Measurements from ENCODE around the gene SLC6A6. TPM values are rescaled to one million over a fixed set of nuclear protein-coding genes. Genes with fewer than 3 reads are reported as not detected.

SLC6A6 gene
- polyA plus RNA-seq (2012; ENCODE audit: insufficient read depth, insufficient read length, low read depth): 12.8 TPM

DNA sequence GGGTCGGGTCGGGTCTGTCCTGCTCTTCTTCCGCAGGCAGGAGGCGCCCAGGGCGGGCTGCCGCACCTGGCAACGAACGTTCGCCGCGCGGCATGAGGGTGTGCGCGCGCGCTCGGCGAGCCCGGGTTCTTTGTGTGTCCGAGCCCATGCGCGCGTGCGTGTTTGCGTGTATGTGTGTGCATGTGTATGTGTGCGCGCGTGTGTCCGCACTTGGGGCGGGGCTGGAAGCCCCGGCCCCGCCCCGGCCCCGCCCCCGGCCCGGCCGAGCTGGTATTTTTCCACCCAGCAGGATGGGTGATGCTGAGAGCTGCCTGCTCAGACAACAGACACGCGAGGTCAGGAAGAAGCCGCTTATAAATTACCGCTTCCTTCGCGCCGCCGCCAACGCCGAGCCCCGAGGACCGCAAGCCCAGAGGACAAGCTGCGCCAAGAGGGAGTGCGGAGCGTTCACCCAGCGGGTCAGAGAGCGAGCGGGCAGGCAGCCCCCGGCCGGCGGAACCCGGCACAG, at the start of gene SLC6A6:
Gene SLC6A6 (plus strand): TSS at position 303 of the 508 bp plus-strand sequence. CDS start 41,029 bp downstream, outside the sequence.
- Histone ChIP-seq H3K9me3 (no peaks in the 10 kb centered on the region), H3K4me1 (no peaks in the 10 kb centered on the region), H3K4me3 (ENCODE audit: low read depth, low read length) (peak within 1 kb of the TSS; percentile 74), H3K36me3 (no peaks in the 10 kb centered on the region), H3K27me3 (no peaks in the 10 kb centered on the region)
- DNase-seq: peak; percentile 91
- TF ChIP-seq, protein P1, sequence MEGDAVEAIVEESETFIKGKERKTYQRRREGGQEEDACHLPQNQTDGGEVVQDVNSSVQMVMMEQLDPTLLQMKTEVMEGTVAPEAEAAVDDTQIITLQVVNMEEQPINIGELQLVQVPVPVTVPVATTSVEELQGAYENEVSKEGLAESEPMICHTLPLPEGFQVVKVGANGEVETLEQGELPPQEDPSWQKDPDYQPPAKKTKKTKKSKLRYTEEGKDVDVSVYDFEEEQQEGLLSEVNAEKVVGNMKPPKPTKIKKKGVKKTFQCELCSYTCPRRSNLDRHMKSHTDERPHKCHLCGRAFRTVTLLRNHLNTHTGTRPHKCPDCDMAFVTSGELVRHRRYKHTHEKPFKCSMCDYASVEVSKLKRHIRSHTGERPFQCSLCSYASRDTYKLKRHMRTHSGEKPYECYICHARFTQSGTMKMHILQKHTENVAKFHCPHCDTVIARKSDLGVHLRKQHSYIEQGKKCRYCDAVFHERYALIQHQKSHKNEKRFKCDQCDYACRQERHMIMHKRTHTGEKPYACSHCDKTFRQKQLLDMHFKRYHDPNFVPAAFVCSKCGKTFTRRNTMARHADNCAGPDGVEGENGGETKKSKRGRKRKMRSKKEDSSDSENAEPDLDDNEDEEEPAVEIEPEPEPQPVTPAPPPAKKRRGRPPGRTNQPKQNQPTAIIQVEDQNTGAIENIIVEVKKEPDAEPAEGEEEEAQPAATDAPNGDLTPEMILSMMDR (IDR thresholded peaks at IDR 0.05; ENCODE audit: low read depth, low read length): peak; percentile 42

GRCh38 chr3:14353502-14353901, 48.9 kb upstream of the SLC6A6 start:
- Histone ChIP-seq H3K27me3 (no peaks in the 10 kb centered on the region), H3K36me3 (no peaks in the 10 kb centered on the region), H3K4me3 (ENCODE audit: low read depth, low read length) (no peak overlapping the region), H3K4me1 (peaks cover 4% of the 10 kb centered on the region; the same call in 1 of the 2 replicates), H3K9me3 (no peaks in the 10 kb centered on the region)
- no peak for DNase-seq
- TF ChIP-seq, protein P1 (IDR thresholded peaks at IDR 0.05; ENCODE audit: low read depth, low read length): no peak

DNA sequence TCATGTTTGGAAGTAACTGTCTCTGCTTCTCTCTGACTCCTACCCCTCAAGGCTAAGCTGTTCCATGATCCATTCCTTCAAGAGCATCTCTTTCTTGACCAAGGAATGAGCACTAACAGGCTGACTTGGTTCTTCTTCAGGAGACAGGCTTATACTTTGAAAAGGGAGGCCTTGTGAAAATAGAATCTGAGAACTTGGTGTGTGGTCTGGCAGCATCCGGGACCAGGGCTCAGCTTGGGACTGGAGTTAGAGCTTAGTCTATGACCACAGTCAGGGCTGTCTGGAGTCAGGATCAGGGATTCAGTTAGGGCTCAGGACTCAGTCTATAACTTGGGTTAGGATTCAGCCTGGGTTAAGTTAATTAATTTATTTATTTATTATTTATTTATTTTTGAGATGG, 44.9 kb upstream of the SLC6A6 start:
- Histone ChIP-seq H3K9me3 (no peaks in the 10 kb centered on the region), H3K4me1 (peaks cover 2% of the 10 kb centered on the region; the same call in 1 of the 2 replicates), H3K36me3 (no peaks in the 10 kb centered on the region), H3K27me3 (no peaks in the 10 kb centered on the region), H3K4me3 (ENCODE audit: low read depth, low read length) (no peak overlapping the region)
- TF ChIP-seq, protein P1 (IDR thresholded peaks at IDR 0.05; ENCODE audit: low read depth, low read length): no peak
- DNase-seq: no peak

DNA sequence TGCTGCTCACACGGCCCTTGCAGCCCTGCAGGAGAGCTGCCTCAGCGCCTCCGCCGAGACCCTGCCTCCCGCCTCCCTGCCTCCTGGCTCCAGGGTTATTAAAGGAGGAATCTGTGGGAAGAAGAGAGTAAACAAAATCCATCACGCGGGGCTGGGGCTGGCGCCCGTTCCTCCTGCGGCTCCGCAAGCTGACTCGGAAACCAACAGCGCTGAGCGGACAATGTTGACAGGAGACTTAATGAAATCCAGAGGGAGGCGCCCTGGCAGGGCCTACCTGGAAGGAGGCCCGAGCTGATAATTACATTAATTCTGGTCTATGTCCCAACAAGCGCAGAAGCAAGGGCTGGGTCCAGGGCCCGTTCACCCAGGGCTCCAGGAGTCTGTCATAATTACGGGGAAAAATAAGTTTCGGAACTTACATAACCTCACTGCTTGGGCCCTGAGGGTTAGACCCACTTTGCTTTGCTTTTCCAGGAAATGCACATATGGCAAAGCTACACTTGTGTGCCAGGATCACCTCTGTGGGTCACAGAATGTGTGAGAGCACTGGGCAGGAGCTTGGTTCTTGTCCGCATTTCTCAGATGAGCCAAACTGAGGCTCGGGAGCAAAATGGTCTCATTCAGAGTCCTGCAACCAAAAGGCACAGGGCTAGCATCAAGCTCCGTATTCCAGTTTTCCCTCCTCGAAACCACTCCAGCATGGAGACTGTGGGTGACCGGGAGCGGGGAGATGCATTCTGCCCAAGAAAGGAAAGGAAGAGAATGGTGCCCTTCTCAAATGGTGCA, 43.8 kb upstream of the SLC6A6 start:
- Histone ChIP-seq H3K27me3 (no peaks in the 10 kb centered on the region), H3K4me3 (ENCODE audit: low read depth, low read length) (no peak overlapping the region), H3K4me1 (no peaks in the 10 kb centered on the region), H3K36me3 (no peaks in the 10 kb centered on the region), H3K9me3 (no peaks in the 10 kb centered on the region)
- TF ChIP-seq, protein P1 (IDR thresholded peaks at IDR 0.05; ENCODE audit: low read depth, low read length): no peak
- DNase-seq: no peak

DNA sequence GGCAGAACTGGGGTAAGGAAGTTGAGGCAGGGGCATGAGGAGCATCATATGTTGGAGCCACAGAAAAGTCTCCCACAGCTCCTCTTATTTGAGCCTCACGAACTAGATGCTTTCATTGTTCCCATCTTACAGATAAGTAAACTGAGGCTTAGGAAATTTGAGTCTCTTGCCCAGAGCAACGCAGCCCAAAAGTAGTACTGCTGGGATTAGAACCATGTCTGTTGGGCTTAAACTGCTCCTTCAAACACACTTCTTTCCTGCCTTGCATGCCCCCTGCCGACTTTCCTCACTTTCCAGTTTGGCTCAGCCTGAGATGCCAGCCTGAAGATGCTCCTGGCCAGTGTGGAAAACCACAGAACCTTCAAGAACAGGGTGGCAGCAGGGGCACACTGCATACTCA, 43.1 kb upstream of the SLC6A6 start:
- TF ChIP-seq, protein P1 (IDR thresholded peaks at IDR 0.05; ENCODE audit: low read depth, low read length): no peak
- H3K36me3 ChIP-seq: no peaks in the 10 kb centered on the region
- no peak for DNase-seq
- no peaks in the 10 kb centered on the region for H3K9me3 ChIP-seq
- no peaks in the 10 kb centered on the region for H3K27me3 ChIP-seq
- no peaks in the 10 kb centered on the region for H3K4me1 ChIP-seq
- H3K4me3 ChIP-seq (ENCODE audit: low read depth, low read length): no peak overlapping the region

Measured in BE2C (cell line).